Smooth muscle cell (in vitro differentiated cells): ENCODE measurements around the gene FAM151A. TPM values are rescaled to one million over a fixed set of nuclear protein-coding genes. Genes with fewer than 3 reads are reported as not detected.

Source experiments
- DNase-seq: peaks from one replicate; lab custom pipeline; 2025; ENCODE audit not compliant: unreplicated experiment; lab: John Stamatoyannopoulos, UW
- H2AFZ ChIP-seq: fragments of 200-600 bp; sonication (generic); 2 replicates; pipeline ENCODE4 v1.6.0; 2016; ENCODE audit warnings: antibody characterized with exemption, low read depth, mild to moderate bottlenecking
- H3F3A ChIP-seq: fragments of 200-600 bp; sonication (generic); 2 replicates; pipeline ENCODE4 v1.6.0; 2017; ENCODE audit warnings: antibody characterized with exemption, low read depth
- H3K27ac ChIP-seq: fragments of 200-600 bp; sonication (generic); 2 replicates; pipeline ENCODE4 v1.5.1; 2016; ENCODE audit warnings: low read depth, mild to moderate bottlenecking
- H3K27me3 ChIP-seq: fragments of 200-600 bp; sonication (generic); 2 replicates; pipeline ENCODE4 v1.6.1; 2016; ENCODE audit warnings: low read depth, mild to moderate bottlenecking
- H3K36me3 ChIP-seq: fragments of 200-600 bp; sonication (generic); 2 replicates; pipeline ENCODE4 v1.5.1; 2016; ENCODE audit warnings: low read depth
- H3K4me1 ChIP-seq: fragments of 200-600 bp; sonication (generic); 2 replicates; pipeline ENCODE4 v1.5.1; 2016; ENCODE audit warnings: low read depth
- H3K4me2 ChIP-seq: fragments of 200-600 bp; sonication (generic); 2 replicates; pipeline ENCODE4 v1.6.0; 2016; ENCODE audit warnings: mild to moderate bottlenecking
- H3K4me3 ChIP-seq: fragments of 200-600 bp; sonication (generic); 2 replicates; pipeline ENCODE4 v1.5.1; 2016; ENCODE audit warnings: mild to moderate bottlenecking
- H3K79me2 ChIP-seq: fragments of 200-600 bp; sonication (generic); 2 replicates; pipeline ENCODE4 v1.6.0; 2016; ENCODE audit warnings: low read depth, mild to moderate bottlenecking
- H3K9ac ChIP-seq: fragments of 200-600 bp; sonication (generic); 2 replicates; pipeline ENCODE4 v1.6.0; 2016; ENCODE audit warnings: low read depth
- H3K9me3 ChIP-seq: fragments of 200-600 bp; sonication (generic); replicated peaks from 2 replicates; pipeline ENCODE4 v1.5.1; 2016; ENCODE audit warnings: low read depth
- H4K20me1 ChIP-seq: fragments of 200-600 bp; sonication (generic); 2 replicates; pipeline ENCODE4 v1.6.0; 2016; ENCODE audit warnings: low read depth
- WGBS: methylation state at CpG from one replicate; pipeline ENCODE4 v1.1.7; 2016; ENCODE audit warnings: low lambda C conversion rate; 5-methylcytosine and 5-hydroxymethylcytosine counted together
- polyA plus RNA-seq: library from polyadenylated mRNA; unstranded; fragments of >200 nt; fragmentation: Nextera tagmentation; extraction: Ambion mirVana; gene quantifications from 2 replicates; pipeline ENCODE4 v1.2.1, GENCODE V29; 2016
- total RNA-seq: library from RNA; depleted of rRNA; stranded (reverse); fragments of >200 nt; gene quantifications from 2 replicates; pipeline ENCODE4 v1.2.3, GENCODE V29; 2014
- TF ChIP-seq, protein P1 (sequence below): fragments of 200-600 bp; sonication (generic); IDR thresholded peaks from 2 replicates; pipeline ENCODE4 v1.5.1; 2017; ENCODE audit warnings: borderline replicate concordance, mild to moderate bottlenecking, antibody characterized with exemption; ENCODE audit not compliant: insufficient read depth, poor library complexity, severe bottlenecking

Gene FAM151A
- total and polyA plus RNA-seq, 2 experiments from 2014 or later: not detected

- no peak for DNase-seq
- no peak overlapping the region for H3K9ac ChIP-seq
- no peaks in the 10 kb centered on the region for H3K36me3 ChIP-seq
- no peaks in the 10 kb centered on the region for H3K79me2 ChIP-seq
- no peak overlapping the region for H3K4me2 ChIP-seq
- H3F3A ChIP-seq: no peaks in the 10 kb centered on the region
- no peaks in the 10 kb centered on the region for H3K9me3 ChIP-seq
- H3K4me1 ChIP-seq: no peaks in the 10 kb centered on the region
- no peak overlapping the region for H3K27ac ChIP-seq
- no peak overlapping the region for H3K4me3 ChIP-seq
- TF ChIP-seq, protein P1, sequence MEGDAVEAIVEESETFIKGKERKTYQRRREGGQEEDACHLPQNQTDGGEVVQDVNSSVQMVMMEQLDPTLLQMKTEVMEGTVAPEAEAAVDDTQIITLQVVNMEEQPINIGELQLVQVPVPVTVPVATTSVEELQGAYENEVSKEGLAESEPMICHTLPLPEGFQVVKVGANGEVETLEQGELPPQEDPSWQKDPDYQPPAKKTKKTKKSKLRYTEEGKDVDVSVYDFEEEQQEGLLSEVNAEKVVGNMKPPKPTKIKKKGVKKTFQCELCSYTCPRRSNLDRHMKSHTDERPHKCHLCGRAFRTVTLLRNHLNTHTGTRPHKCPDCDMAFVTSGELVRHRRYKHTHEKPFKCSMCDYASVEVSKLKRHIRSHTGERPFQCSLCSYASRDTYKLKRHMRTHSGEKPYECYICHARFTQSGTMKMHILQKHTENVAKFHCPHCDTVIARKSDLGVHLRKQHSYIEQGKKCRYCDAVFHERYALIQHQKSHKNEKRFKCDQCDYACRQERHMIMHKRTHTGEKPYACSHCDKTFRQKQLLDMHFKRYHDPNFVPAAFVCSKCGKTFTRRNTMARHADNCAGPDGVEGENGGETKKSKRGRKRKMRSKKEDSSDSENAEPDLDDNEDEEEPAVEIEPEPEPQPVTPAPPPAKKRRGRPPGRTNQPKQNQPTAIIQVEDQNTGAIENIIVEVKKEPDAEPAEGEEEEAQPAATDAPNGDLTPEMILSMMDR: no peak
- H3K27me3 ChIP-seq: no peaks in the 10 kb centered on the region
- 77% methylated on average over 13 of the region's 13 CpGs for WGBS
- H2AFZ ChIP-seq: no peak overlapping the region
- H4K20me1 ChIP-seq: no peaks in the 10 kb centered on the region
Measured at GRCh38 chr1:54615531-54616279, 7.6 kb downstream of the FAM151A start.

DNA sequence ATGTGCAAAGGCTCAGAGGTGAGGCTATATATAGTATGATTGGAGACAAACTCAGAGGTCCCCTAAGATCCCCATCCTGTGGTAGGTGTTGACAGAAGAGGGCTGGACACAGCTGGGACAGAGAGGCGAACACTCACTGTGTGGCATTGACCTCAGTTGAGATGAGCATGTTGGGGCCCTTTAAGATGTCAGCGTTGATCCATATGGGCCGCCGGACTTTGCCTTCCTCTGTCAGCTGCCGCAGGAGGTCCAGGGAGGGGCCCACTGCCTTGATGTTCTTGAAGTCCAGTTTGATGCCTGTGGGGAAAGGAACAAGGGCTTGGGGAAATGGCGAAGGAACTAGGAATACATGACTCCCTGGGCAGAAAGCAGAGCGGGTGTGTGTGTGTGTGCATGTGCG, 8.8 kb downstream of the FAM151A start:
- no peak for DNase-seq
- TF ChIP-seq, protein P1: no peak
- H3K27ac ChIP-seq: no peak overlapping the region
- no peaks in the 10 kb centered on the region for H3K9me3 ChIP-seq
- no peaks in the 10 kb centered on the region for H3K36me3 ChIP-seq
- no peaks in the 10 kb centered on the region for H3K27me3 ChIP-seq
- no peaks in the 10 kb centered on the region for H4K20me1 ChIP-seq
- no peak overlapping the region for H2AFZ ChIP-seq
- H3K9ac ChIP-seq: no peak overlapping the region
- H3F3A ChIP-seq: no peaks in the 10 kb centered on the region
- 90% methylated on average over 8 of the region's 8 CpGs for WGBS
- no peak overlapping the region for H3K4me2 ChIP-seq
- no peaks in the 10 kb centered on the region for H3K4me1 ChIP-seq
- H3K79me2 ChIP-seq: no peaks in the 10 kb centered on the region
- H3K4me3 ChIP-seq: no peak overlapping the region

DNA sequence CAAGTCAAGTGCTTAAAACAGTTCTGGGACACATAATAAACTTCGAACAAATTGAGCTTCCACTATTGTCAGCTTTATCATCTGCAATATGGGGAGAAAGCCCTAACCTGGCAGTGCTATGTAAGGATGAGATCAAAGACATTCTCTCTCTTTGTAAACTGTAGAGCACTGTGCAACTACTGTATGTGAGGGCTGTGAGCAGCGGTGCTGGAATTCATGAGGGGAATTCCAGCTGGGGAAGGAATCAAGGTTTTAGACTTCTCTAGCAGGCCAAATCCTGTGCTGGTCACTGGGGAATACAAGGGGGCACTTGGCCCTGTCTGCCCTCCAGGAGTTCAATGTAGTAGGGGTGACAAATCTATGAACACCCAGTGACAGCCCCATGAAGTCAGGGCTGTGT, 9.3 kb downstream of the FAM151A start:
- Histone ChIP-seq H3K9ac (no peak overlapping the region), H3K27me3 (no peaks in the 10 kb centered on the region), H3K4me2 (no peak overlapping the region), H3F3A (no peaks in the 10 kb centered on the region), H3K4me1 (no peaks in the 10 kb centered on the region), H3K9me3 (no peaks in the 10 kb centered on the region), H3K79me2 (no peaks in the 10 kb centered on the region), H2AFZ (no peak overlapping the region), H4K20me1 (no peaks in the 10 kb centered on the region), H3K36me3 (no peaks in the 10 kb centered on the region), H3K27ac (no peak overlapping the region), H3K4me3 (no peak overlapping the region)
- TF ChIP-seq, protein P1: no peak
- WGBS: 80% methylated on average over 2 of the region's 2 CpGs
- DNase-seq: no peak

DNA sequence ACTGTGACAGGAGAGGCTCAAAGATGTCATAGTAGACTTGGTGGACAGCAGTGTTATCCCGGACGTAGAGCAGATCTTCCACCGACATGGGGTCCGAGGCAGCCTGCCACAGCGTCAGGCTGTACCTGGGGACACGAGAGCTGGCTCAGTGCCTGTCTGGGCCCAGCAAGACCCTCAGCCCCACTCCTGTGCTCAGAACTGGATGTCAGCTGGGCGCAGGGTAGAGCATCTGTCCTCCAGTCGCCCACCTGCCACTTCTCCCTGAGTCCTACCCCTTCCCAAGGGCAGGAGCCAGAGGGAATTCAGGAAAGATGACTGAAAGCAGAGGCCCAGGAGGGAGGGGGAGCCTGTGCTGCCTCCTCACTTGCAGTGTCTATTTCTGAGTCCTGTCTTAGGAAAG, 11.7 kb downstream of the FAM151A start:
- Histone ChIP-seq H3K4me3 (no peak overlapping the region), H3K9ac (no peak overlapping the region), H3K27ac (no peak overlapping the region), H3K4me1 (no peaks in the 10 kb centered on the region), H2AFZ (no peak overlapping the region), H3F3A (no peaks in the 10 kb centered on the region), H4K20me1 (no peaks in the 10 kb centered on the region), H3K36me3 (no peaks in the 10 kb centered on the region), H3K79me2 (no peaks in the 10 kb centered on the region), H3K9me3 (no peaks in the 10 kb centered on the region), H3K4me2 (no peak overlapping the region), H3K27me3 (no peaks in the 10 kb centered on the region)
- no peak for DNase-seq
- WGBS: 89% methylated on average over 8 of the region's 8 CpGs
- TF ChIP-seq, protein P1: no peak
